GM19193 (cell line): Measurements from ENCODE around the gene ANAPC2.

ENCODE experiments used
- POLR2A ChIP-seq: IDR thresholded peaks from 4 replicates; pipeline ENCODE4 v1.6.1; 2011; ENCODE audit not compliant: insufficient read depth, insufficient read length; ENCODE audit errors: extremely low read depth

The ANAPC2 gene

GRCh38 chr9:137178939-137179630 is 9.3 kb downstream of the ANAPC2 start:
- TF ChIP-seq POLR2A = no peak

GRCh38 chr9:137178201-137178938 is 10.0 kb downstream of the ANAPC2 start:
- TF ChIP-seq POLR2A = no peak

- peak; percentile 31 for TF ChIP-seq POLR2A
Observed at GRCh38 chr9:137176302-137177182, 11.8 kb downstream of the ANAPC2 start.

- no peak for TF ChIP-seq POLR2A
Observed at GRCh38 chr9:137175345-137175961, 12.9 kb downstream of the ANAPC2 start.

- no peak for TF ChIP-seq POLR2A
Observed at GRCh38 chr9:137174722-137175293, 13.6 kb downstream of the ANAPC2 start.

GRCh38 chr9:137173796-137174664 is 14.3 kb downstream of the ANAPC2 start:
- no peak for TF ChIP-seq POLR2A

DNA sequence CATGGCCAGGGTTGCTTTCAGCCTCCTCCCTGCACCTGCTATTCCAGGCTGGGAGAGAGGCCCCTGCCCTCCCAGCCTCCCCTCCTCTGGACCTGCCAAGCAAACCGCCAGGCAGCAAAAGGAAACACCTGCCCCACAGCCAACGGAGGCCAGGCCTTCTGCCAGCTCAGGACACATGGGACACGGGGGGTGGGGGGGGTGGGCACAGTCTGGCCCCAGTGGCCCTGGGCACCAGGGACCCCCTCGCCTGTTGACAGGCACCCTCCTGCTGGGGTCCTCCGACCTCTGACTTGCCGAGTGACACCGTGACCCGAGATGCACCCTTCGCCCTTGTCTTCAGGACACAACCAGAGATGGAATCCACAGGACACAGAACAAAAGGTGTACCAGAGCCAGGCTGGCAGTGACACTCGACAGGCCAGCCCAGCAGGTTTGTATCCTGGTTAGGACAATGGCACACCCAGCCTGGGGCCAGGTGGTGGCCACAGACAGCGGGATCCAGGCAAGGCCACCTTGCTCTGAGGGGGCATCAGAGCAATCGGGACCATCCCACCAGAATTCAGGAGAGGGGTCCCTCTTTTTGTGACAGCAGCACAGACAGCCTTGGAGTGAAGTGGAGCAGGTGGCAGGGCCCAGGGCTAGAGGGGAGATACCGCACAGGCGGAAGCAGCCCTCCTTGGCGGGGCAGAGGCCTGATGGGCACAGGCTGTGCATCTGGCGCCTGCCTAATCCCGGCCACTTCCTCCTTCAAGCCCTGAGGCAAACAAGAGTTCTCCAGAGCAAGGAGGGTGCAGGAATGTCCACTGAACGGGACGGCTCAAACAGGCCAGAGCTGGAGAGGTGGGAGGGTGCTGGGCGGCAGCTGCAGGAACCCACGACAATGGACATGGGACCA is 15.2 kb downstream of the ANAPC2 start:
- TF ChIP-seq POLR2A = no peak

DNA sequence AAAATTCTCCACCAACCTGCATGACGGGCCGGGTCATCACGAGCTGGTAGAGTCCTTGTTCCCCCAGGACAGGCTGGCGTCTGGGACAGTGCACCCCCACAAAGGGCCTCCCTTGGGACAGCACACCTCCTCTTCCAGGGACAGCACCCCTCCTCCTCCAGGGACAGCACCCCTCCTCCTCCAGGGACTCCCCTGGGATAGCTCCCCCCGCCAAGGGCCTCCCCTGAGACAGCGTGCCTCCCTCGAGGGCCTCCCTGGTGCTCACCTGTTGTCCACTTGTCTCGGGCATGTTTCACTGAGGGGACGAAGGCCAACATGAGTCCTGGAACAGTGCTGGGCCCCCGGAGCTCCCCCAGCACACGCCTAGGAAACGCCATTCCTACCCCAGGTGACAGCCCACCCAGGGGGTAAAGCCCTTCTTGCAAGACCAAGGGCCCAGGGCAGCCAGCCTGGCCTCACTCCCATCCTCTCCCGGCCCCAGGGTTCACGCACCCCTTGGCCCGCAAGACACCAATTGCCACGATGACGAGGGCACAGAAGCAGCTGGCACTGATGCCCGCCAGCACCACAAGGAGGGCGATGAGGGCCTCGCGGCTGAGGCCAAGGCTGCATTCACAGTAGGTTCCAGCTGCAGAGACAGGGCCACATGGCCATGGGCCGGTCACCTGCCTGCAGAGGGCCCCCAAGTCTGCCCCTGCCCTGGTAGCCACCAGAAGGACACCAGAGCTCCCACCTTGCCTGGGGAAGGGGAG is 17.0 kb downstream of the ANAPC2 start:
- TF ChIP-seq POLR2A = no peak

- no peak for TF ChIP-seq POLR2A
Observed at GRCh38 chr9:137170486-137171148, 17.7 kb downstream of the ANAPC2 start.

- no peak for TF ChIP-seq POLR2A
Observed at GRCh38 chr9:137169896-137170358, 18.4 kb downstream of the ANAPC2 start, which contains the start of gene LRRC26. Gene LRRC26, minus strand, starts transcription at chr9:137170051. Its CDS starts 108 bp downstream, at chr9:137169943.
